T-cell (primary cell): Measurements from ENCODE around the gene INSM2. TPM values are rescaled to one million over a fixed set of nuclear protein-coding genes. Genes with fewer than 3 reads are reported as not detected.

Experiments used
- ATAC-seq, 4 experiments: fragments of 200-7000 bp in 3 of 4; fragments of 150-1000 bp in 1 of 4; cut with Tn5 transposase; replicated peaks in 1 of 4; 1 replicate in 3 of 4; 2 replicates in 1 of 4; pipeline ENCODE4 v1.10.0; 2021; ENCODE audit warnings: moderate library complexity in 3 of 4, mild to moderate bottlenecking in 2 of 4, moderate number of reproducible peaks in 1 of 4
- CTCF ChIA-PET, 2 donors: fragments of 300-600 bp; sonication (Branson Sonifier 250); formaldehyde crosslinking; loops; one replicate each; lab custom pipeline; 2022; ENCODE audit warnings: antibody characterized with exemption in 2 of 2; lab: Charles Lee
- POLR2A ChIA-PET, 2 donors: fragments of 300-600 bp; sonication (Branson Sonifier 250); formaldehyde crosslinking; loops; one replicate each; lab custom pipeline; 2022; ENCODE audit warnings: antibody characterized with exemption in 2 of 2; lab: Charles Lee
- DNase-seq, 35 experiments: peaks; one replicate each; pipeline versions ENCODE4 v3.0.0 to v3.0.0-alpha.2; 2013 to 2023
- H3K27ac ChIP-seq: one replicate; pipeline ENCODE4 v1.5.1; 2013; ENCODE audit warnings: low read length
- H3K27me3 ChIP-seq, 2 experiments: replicated peaks in 1 of 2; 1 replicate in 1 of 2; 2 replicates in 1 of 2; pipeline versions ENCODE4 v1.6.1 to v1.7.0; 2013; ENCODE audit warnings: low read length in 1 of 2, mixed read lengths in 1 of 2; ENCODE audit not compliant: control insufficient read depth in 2 of 2, insufficient read depth in 2 of 2; ENCODE audit errors: extremely low read depth in 1 of 2
- H3K36me3 ChIP-seq, 2 donors: 1 replicate in 1 of 2; 2 replicates in 1 of 2; pipeline versions ENCODE4 v1.6.1 to v1.7.0; 2013; ENCODE audit warnings: low read length in 1 of 2; ENCODE audit not compliant: control insufficient read depth in 2 of 2, insufficient read depth in 1 of 2; ENCODE audit errors: extremely low read depth in 1 of 2
- H3K4me1 ChIP-seq, 2 experiments: 1 replicate in 1 of 2; 2 replicates in 1 of 2; pipeline versions ENCODE4 v1.6.1 to v1.7.0; 2013; ENCODE audit warnings: low read length in 2 of 2, mixed read lengths in 1 of 2; ENCODE audit not compliant: insufficient read depth in 2 of 2, control insufficient read depth in 1 of 2; ENCODE audit errors: extremely low read depth in 1 of 2
- H3K4me3 ChIP-seq, 2 donors: 1 replicate in 1 of 2; 2 replicates in 1 of 2; pipeline versions ENCODE4 v1.5.1 to v1.7.0; 2013; ENCODE audit warnings: mild to moderate bottlenecking in 2 of 2, low read length in 1 of 2, moderate library complexity in 1 of 2; ENCODE audit not compliant: control insufficient read depth in 1 of 2; ENCODE audit errors: extremely low read depth in 1 of 2
- H3K9me3 ChIP-seq: 2 replicates; pipeline ENCODE4 v1.7.0; 2013
- H3K27ac Mint-ChIP-seq, 2 donors: one replicate each; pipeline ENCODE4 v1.8.0; 2020 to 2021; ENCODE audit warnings: mild to moderate bottlenecking in 2 of 2, mixed read lengths in 2 of 2
- H3K27me3 Mint-ChIP-seq, 2 donors: one replicate each; pipeline ENCODE4 v1.8.0; 2021 to 2022; ENCODE audit warnings: mixed read lengths in 2 of 2
- H3K36me3 Mint-ChIP-seq: one replicate; pipeline ENCODE4 v1.8.0; 2021; ENCODE audit warnings: mixed read lengths
- H3K4me1 Mint-ChIP-seq, 3 donors: one replicate each; pipeline ENCODE4 v1.8.0; 2020 to 2022; ENCODE audit warnings: mixed read lengths in 3 of 3, mild to moderate bottlenecking in 1 of 3
- H3K4me3 Mint-ChIP-seq, 3 donors: one replicate each; pipeline ENCODE4 v1.8.0; 2020 to 2022; ENCODE audit warnings: mild to moderate bottlenecking in 3 of 3, mixed read lengths in 3 of 3, moderate library complexity in 3 of 3
- H3K9me3 Mint-ChIP-seq, 3 donors: one replicate each; pipeline ENCODE4 v1.8.0; 2020 to 2022; ENCODE audit warnings: mixed read lengths in 3 of 3
- whole genome bisulfite sequencing: methylation state at CpG from one replicate; pipeline ENCODE4 v1.1.5; 2013; ENCODE audit warnings: missing lambda C conversion rate; ENCODE audit not compliant: insufficient coverage; 5-methylcytosine and 5-hydroxymethylcytosine counted together
- total RNA-seq, 35 experiments: library from RNA in 6 of 35; stranded (reverse) in 6 of 35; fragments of 120-200 nt in 1 of 35; gene quantifications; one replicate each; pipeline versions ENCODE4 v1.2.1 to v1.2.4 and lab custom pipeline; 2013 to 2026

The INSM2 gene
- total RNA-seq, 5 donors from 2014 or later (not counting 1 experiment from before 2014, with no cell fraction given), result not detected

- ChIA-PET POLR2A (no interaction called here), CTCF (no interaction called here)
- Mint-ChIP-seq H3K4me3 (no peak overlapping the region), H3K27me3 (no peaks in the 10 kb centered on the region), H3K36me3 (peaks cover 33% of the 10 kb centered on the region), H3K27ac (no peak overlapping the region), H3K4me1 (no peaks in the 10 kb centered on the region), H3K9me3 (no peaks in the 10 kb centered on the region)
- ATAC-seq (no peak), DNase-seq (no peak)
- no peaks in the 10 kb centered on the region for H3K27me3 ChIP-seq
- H3K4me1 ChIP-seq, result no peaks in the 10 kb centered on the region
- WGBS, result no CpG with 5 or more reads among the region's 2 CpGs
- H3K27ac ChIP-seq, result no peak overlapping the region
- H3K4me3 ChIP-seq, result no peak overlapping the region
- H3K9me3 ChIP-seq, result no peaks in the 10 kb centered on the region
- H3K36me3 ChIP-seq, result peaks cover 0 to 4% of the 10 kb centered on the region in 2 donors
Observed at GRCh38 chr14:35573911-35574310, 39.9 kb downstream of the INSM2 start.

DNA sequence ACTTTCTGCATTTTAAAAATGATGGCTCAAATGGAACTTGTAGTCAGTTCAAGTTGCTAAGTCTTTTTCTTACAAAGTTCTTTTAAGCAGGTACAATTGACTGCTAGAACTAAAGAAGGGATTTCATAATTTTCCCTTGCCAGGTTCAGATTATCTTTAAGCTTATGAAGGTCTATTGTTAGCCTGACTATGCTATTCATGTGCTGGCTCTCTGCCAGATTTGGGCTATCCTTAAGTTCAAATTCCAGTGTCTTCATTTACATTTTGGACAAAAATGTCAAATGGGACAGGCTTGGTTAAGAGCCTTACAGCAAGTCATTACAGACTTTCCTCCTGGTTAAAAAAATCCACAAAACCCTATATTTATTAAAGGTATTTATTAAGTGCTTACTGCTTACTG lies 42.3 kb downstream of the INSM2 start:
- CTCF ChIA-PET, result no interaction called here
- no peaks in the 10 kb centered on the region for H3K27me3 ChIP-seq

GRCh38 chr14:35576856-35577255 lies 42.9 kb downstream of the INSM2 start:
- WGBS, result no CpG with 5 or more reads among the region's 1 CpG
- Mint-ChIP-seq H3K4me3 (no peak overlapping the region), H3K9me3 (no peaks in the 10 kb centered on the region), H3K4me1 (no peaks in the 10 kb centered on the region), H3K27ac (no peak overlapping the region), H3K27me3 (no peaks in the 10 kb centered on the region), H3K36me3 (peaks cover 28% of the 10 kb centered on the region)
- no peaks in the 10 kb centered on the region for H3K4me1 ChIP-seq
- DNase-seq (no peak), ATAC-seq (no peak)
- H3K4me3 ChIP-seq, result no peak overlapping the region
- ChIA-PET CTCF (interaction anchor here in 1 of 2 donors (0.5 kb wide), 1 partner anchor 1054 kb away, joined by 3 read pairs; no protein-coding TSS in a partner anchor), POLR2A (no interaction called here)
- H3K27me3 ChIP-seq, result no peaks in the 10 kb centered on the region
- no peak overlapping the region for H3K27ac ChIP-seq
- H3K36me3 ChIP-seq, result no peaks in the 10 kb centered on the region
- no peaks in the 10 kb centered on the region for H3K9me3 ChIP-seq

More for the DNA sequence above, 42.3 kb downstream of the INSM2 start:
- Mint-ChIP-seq H3K27me3 (no peaks in the 10 kb centered on the region), H3K27ac (no peak overlapping the region), H3K4me3 (no peak overlapping the region), H3K36me3 (peaks cover 27% of the 10 kb centered on the region), H3K9me3 (no peaks in the 10 kb centered on the region), H3K4me1 (no peaks in the 10 kb centered on the region)
- Histone ChIP-seq H3K4me3 (no peak overlapping the region), H3K36me3 (no peaks in the 10 kb centered on the region), H3K4me1 (no peaks in the 10 kb centered on the region), H3K27ac (no peak overlapping the region), H3K9me3 (no peaks in the 10 kb centered on the region)
- no peak for ATAC-seq
- POLR2A ChIA-PET, result interaction anchor here in 1 of 2 donors (0.6 kb wide), 1 partner anchor 172 kb away, joined by 3 read pairs; no protein-coding TSS in a partner anchor
- DNase-seq, result no peak

DNA sequence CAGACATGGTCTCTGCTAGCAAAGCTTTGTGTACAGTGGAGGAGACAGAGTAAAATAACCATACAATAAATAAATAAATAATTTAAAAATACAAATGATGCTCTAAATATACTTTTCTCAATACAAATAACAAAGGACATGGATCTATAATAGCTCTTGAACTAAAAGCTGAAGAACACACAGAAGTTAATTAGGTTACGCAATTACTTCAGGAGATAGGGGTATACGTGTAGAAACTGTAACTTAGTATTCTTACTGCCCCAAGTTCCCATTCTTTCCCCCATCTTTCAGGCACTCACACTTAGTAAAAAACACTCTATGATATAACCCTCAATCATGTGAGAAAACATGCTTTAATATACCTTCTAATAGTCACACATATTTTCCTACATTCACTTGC lies 44.2 kb downstream of the INSM2 start:
- Mint-ChIP-seq H3K9me3 (no peaks in the 10 kb centered on the region), H3K4me3 (no peak overlapping the region), H3K36me3 (peaks cover 32% of the 10 kb centered on the region), H3K27me3 (no peaks in the 10 kb centered on the region), H3K4me1 (no peaks in the 10 kb centered on the region), H3K27ac (no peak overlapping the region)
- H3K4me3 ChIP-seq, result no peak overlapping the region
- no peaks in the 10 kb centered on the region for H3K36me3 ChIP-seq
- H3K27ac ChIP-seq, result no peak overlapping the region
- ChIA-PET CTCF (no interaction called here), POLR2A (no interaction called here)
- no peaks in the 10 kb centered on the region for H3K9me3 ChIP-seq
- ATAC-seq, result no peak
- no peaks in the 10 kb centered on the region for H3K27me3 ChIP-seq
- no peak for DNase-seq
- H3K4me1 ChIP-seq, result no peaks in the 10 kb centered on the region
- WGBS, result no CpG with 5 or more reads among the region's 2 CpGs

DNA sequence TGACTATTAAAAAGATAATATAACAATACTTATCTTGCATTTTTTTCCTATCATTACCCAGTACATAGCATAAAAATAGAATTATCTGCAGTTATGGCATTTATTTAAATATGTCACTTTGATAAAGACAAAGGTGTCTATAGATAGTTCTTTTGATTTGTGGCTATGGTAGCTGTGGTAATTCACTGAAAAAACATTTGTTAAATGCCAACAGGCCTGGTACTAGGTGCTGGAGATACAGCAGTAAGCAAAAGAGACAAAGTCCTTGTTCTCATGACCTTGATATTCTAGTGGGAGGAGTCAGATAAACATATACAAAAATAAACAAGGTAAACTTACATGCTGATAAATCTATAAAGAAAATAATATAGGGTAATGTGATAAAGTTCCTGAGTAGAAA lies 44.7 kb downstream of the INSM2 start:
- H3K27ac ChIP-seq, result no peak overlapping the region
- Mint-ChIP-seq H3K27me3 (no peaks in the 10 kb centered on the region), H3K4me1 (no peaks in the 10 kb centered on the region), H3K27ac (no peak overlapping the region), H3K4me3 (no peak overlapping the region), H3K36me3 (peaks cover 34% of the 10 kb centered on the region), H3K9me3 (no peaks in the 10 kb centered on the region)
- no peak overlapping the region for H3K4me3 ChIP-seq
- ChIA-PET CTCF (no interaction called here), POLR2A (no interaction called here)
- DNase-seq (no peak), ATAC-seq (no peak)
- H3K4me1 ChIP-seq, result no peaks in the 10 kb centered on the region
- H3K36me3 ChIP-seq, result no peaks in the 10 kb centered on the region
- no peaks in the 10 kb centered on the region for H3K9me3 ChIP-seq
- H3K27me3 ChIP-seq, result no peaks in the 10 kb centered on the region

Other genes starting within 250 kb of the INSM2 start
- 100 to 1,000 TPM in 1 of 5 donors, 10 to 100 TPM in 4; 93.6 to 109 (median 96.9) TPM for gene PSMA6, start 241.8 kb upstream of the INSM2 start, total RNA-seq
- 1,000 to 10,000 TPM in 2 of 5 donors, 100 to 1,000 TPM in 3; 129 to 1,245 (median 169) TPM for gene NFKBIA, start 129.4 kb upstream of the INSM2 start, total RNA-seq